Astrocyte of the cerebellum (primary cell): ENCODE results near the gene SSH2.

ENCODE experiments used
- DNase-seq: peaks from one replicate; pipeline ENCODE4 v3.0.0-alpha.2; 2011; ENCODE audit warnings: low read depth
- H3K4me3 ChIP-seq: 2 replicates; pipeline ENCODE4 v1.5.1; 2011; ENCODE audit warnings: mild to moderate bottlenecking, low read depth, low read length, moderate library complexity
- in situ Hi-C: cut with HindIII; loops from 2 replicates; pipeline ENCODE4 v1.10.0; 2017; ENCODE audit warnings: low sequenced_read_pairs
- TF ChIP-seq, protein P1 (sequence below): IDR thresholded peaks from 2 replicates; pipeline ENCODE4 v1.5.1; 2012; ENCODE audit warnings: low read length, low read depth, moderate library complexity, mild to moderate bottlenecking; ENCODE audit errors: missing control alignments

Gene SSH2

GRCh38 chr17:29693751-29694150 is 236.3 kb downstream of the SSH2 start:
- H3K4me3 ChIP-seq, result no peak overlapping the region
- TF ChIP-seq, protein P1, sequence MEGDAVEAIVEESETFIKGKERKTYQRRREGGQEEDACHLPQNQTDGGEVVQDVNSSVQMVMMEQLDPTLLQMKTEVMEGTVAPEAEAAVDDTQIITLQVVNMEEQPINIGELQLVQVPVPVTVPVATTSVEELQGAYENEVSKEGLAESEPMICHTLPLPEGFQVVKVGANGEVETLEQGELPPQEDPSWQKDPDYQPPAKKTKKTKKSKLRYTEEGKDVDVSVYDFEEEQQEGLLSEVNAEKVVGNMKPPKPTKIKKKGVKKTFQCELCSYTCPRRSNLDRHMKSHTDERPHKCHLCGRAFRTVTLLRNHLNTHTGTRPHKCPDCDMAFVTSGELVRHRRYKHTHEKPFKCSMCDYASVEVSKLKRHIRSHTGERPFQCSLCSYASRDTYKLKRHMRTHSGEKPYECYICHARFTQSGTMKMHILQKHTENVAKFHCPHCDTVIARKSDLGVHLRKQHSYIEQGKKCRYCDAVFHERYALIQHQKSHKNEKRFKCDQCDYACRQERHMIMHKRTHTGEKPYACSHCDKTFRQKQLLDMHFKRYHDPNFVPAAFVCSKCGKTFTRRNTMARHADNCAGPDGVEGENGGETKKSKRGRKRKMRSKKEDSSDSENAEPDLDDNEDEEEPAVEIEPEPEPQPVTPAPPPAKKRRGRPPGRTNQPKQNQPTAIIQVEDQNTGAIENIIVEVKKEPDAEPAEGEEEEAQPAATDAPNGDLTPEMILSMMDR, result no peak
- DNase-seq, result no peak
- in situ Hi-C loops, result no loop called here

- in situ Hi-C loops, result no loop called here
- no peak overlapping the region for H3K4me3 ChIP-seq
- TF ChIP-seq, protein P1, result no peak
- DNase-seq, result no peak
Observed at GRCh38 chr17:29687596-29687995, 242.4 kb downstream of the SSH2 start.

DNA sequence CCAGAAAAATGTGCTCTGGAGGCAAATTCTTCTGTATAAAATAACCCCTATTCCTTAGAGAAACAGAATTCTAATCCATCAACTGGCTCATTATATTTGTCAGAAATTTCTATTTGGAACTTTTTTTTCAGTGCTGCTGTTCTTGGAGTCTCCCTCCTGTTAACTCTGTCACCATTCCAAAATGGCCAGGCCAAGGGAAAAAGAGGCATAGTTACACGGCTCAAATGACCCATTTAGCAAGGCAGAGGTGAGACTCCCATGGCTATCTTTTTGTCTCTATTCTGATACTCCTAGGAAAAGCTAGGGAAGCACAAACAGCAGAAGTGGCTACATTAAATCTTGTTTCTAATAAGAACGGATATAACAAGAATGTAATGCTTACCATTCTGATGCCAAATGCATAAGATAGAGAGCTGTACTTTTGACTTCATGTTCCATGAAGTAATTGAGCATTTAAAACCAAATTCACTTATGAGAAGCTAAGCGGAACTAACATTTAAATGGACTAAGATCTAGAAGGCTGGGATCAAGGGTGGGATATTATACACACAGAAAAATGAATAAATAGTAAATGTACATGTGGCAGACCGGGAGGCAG is 242.9 kb downstream of the SSH2 start:
- TF ChIP-seq, protein P1, result no peak
- DNase-seq, result no peak
- in situ Hi-C loops, result no loop called here
- H3K4me3 ChIP-seq, result no peak overlapping the region

- TF ChIP-seq, protein P1, result no peak
- no peak for DNase-seq
- in situ Hi-C loops, result no loop called here
- no peak overlapping the region for H3K4me3 ChIP-seq
Observed at GRCh38 chr17:29683481-29683880, 246.5 kb downstream of the SSH2 start.

DNA sequence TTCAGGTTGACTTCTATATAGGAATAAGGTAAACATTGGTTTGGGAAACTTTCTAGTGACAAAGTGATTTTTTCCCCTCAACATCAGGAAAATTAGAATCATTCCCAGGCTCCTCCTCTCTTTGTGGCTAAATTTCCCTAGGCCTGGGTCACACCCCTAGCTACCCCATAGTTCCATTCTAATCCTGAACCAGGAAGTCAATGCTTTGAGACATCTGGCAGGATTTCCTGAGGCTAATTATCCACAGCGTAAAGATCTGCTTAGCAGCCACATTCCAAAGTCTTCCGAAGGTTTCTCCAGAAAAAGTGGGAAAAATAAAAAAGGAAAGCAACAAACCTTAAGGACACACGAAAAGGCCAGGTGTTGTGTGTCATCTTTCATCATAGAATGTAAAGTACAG is 247.0 kb downstream of the SSH2 start:
- no peak for DNase-seq
- no peak overlapping the region for H3K4me3 ChIP-seq
- in situ Hi-C loops, result no loop called here
- TF ChIP-seq, protein P1, result no peak

- TF ChIP-seq, protein P1, result no peak
- H3K4me3 ChIP-seq, result no peak overlapping the region
- in situ Hi-C loops, result no loop called here
- no peak for DNase-seq
Observed at GRCh38 chr17:29682054-29682453, 248.0 kb downstream of the SSH2 start.
